ENCODE measurements around the gene RASSF4. TPM values are rescaled to one million over a fixed set of nuclear protein-coding genes. Genes with fewer than 3 reads are reported as not detected.
A peak's percentile ranks its signal among the peaks of the same experiment; 100 is the strongest.

RASSF4 gene
- total and polyA plus RNA-seq, 9 of the 15 experiments (the other 6 are each of a cell fraction or from before 2014, with no cell fraction given) = 0.01 to 0.62 (median 0.11) TPM; not detected in 3

DNA sequence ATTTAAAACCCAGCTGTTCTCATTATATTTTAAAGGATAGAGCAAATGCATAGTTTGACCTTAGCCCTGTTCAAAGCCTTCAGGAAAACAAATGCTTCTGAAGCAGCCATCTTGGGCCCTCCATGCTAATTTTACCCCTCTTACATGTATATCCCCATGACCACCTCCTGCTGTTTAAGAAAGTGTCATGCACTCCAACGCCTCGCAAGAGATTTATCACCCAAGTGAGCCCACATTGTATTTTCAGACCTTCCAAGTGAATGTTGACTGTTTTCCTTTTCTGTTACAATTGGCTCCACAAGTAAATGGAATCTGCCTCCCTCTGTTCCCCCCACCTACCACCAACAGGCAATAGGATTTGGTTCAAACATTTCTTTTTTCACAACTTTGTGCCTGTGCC lies 43.2 kb upstream of the RASSF4 start:
- no peak for DNase-seq (ENCODE audit: extremely low read depth in 1 of 4, low spot score in 3 of 4)
- H3K79me2 ChIP-seq (ENCODE audit: control insufficient read depth, insufficient read depth, low read length) = no peaks in the 10 kb centered on the region
- CTCF ChIA-PET (ENCODE audit: low intra/inter-chr PET ratio) = no interaction called here
- no peaks in the 10 kb centered on the region for H4K20me1 ChIP-seq (replicated peaks; ENCODE audit: control insufficient read depth, insufficient read depth, low read length)
- POLR2A ChIA-PET = no interaction called here
- peaks cover 0 to 15% of the 10 kb centered on the region in 2 experiments; a peak in 3 of 5 replicates for H3K27me3 ChIP-seq (ENCODE audit: control insufficient read depth in 2 of 2, insufficient read depth in 2 of 2, low read length in 2 of 2)
- in situ Hi-C loops (cut with MboI) = no loop called here
- H3K27ac ChIP-seq (ENCODE audit: extremely low read depth, low read depth, low read length) = no peak overlapping the region
- H3K4me3 ChIP-seq = no peak overlapping the region
- H3K4me1 ChIP-seq (replicated peaks in 1 of 2; ENCODE audit: control insufficient read depth in 2 of 2, insufficient read depth in 2 of 2, low read length in 2 of 2) = peaks cover 29% of the 10 kb centered on the region in 2 experiments
- H2AFZ ChIP-seq (ENCODE audit: low read depth, low read length) = no peak overlapping the region
- H3K9me3 ChIP-seq (replicated peaks; ENCODE audit: control insufficient read depth, insufficient read depth, low read depth, low read length) = no peaks in the 10 kb centered on the region
- no peaks in the 10 kb centered on the region for H3K36me3 ChIP-seq (ENCODE audit: control insufficient read depth, insufficient read depth, low read length)
- BruUV-seq (replicated peaks) = no TSS peak
- no peak for ATAC-seq
- peaks cover 3% of the 10 kb centered on the region for H3K9me1 ChIP-seq (ENCODE audit: control insufficient read depth, insufficient read depth, low read length)
- WGBS (ENCODE audit: insufficient coverage, low coverage, missing lambda C conversion rate) = 6% methylated on average over 2 of the region's 2 CpGs
- TF ChIP-seq SIN3B (IDR thresholded peaks at IDR 0.05; ENCODE audit: low read depth) (no peak), MTA1 (IDR thresholded peaks at IDR 0.05; ENCODE audit: borderline replicate concordance) (no peak)
- FAIRE-seq = no peak
- no peak overlapping the region for H3K4me2 ChIP-seq (ENCODE audit: insufficient read depth, low read length)
- H3K9ac ChIP-seq (ENCODE audit: insufficient read depth in 1 of 2, low read depth in 2 of 2, low read length in 2 of 2) = no peak overlapping the region
- intact Hi-C loops (cut with micrococcal nuclease) = no loop called here

DNA sequence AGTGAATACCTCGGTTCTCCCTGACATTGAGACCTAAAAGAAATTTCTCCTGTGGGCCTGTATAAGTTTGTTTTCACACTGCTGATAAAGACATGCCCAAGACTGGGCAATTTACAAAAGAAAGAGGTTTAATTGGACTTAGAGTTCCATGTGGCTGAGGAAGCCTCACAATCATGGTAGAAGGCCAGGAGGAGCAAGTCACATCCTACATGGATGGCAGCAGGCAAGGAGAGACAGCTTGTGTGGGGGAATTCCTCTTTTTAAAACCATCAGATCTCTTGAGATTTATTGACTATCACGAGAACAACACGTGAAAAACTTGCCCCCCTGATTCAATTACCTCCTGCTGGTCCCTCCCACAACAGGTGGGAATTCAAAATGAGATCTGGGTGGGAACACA lies 41.8 kb upstream of the RASSF4 start:
- Histone ChIP-seq H3K4me3 (no peak overlapping the region), H3K9me1 (ENCODE audit: control insufficient read depth, insufficient read depth, low read length) (no peaks in the 10 kb centered on the region), H3K9ac (ENCODE audit: insufficient read depth in 1 of 2, low read depth in 2 of 2, low read length in 2 of 2) (no peak overlapping the region), H4K20me1 (replicated peaks; ENCODE audit: control insufficient read depth, insufficient read depth, low read length) (no peaks in the 10 kb centered on the region), H3K27ac (ENCODE audit: extremely low read depth, low read depth, low read length) (no peak overlapping the region), H3K36me3 (ENCODE audit: control insufficient read depth, insufficient read depth, low read length) (no peaks in the 10 kb centered on the region), H3K27me3 (ENCODE audit: control insufficient read depth in 2 of 2, insufficient read depth in 2 of 2, low read length in 2 of 2) (peaks cover 0 to 19% of the 10 kb centered on the region in 2 experiments; a peak in 3 of 5 replicates), H2AFZ (ENCODE audit: low read depth, low read length) (no peak overlapping the region), H3K4me1 (replicated peaks in 1 of 2; ENCODE audit: control insufficient read depth in 2 of 2, insufficient read depth in 2 of 2, low read length in 2 of 2) (peaks cover 17 to 19% of the 10 kb centered on the region in 2 experiments), H3K4me2 (ENCODE audit: insufficient read depth, low read length) (no peak overlapping the region), H3K79me2 (ENCODE audit: control insufficient read depth, insufficient read depth, low read length) (no peaks in the 10 kb centered on the region), H3K9me3 (replicated peaks; ENCODE audit: control insufficient read depth, insufficient read depth, low read depth, low read length) (no peaks in the 10 kb centered on the region)
- POLR2A ChIA-PET = no interaction called here
- WGBS (ENCODE audit: insufficient coverage, low coverage, missing lambda C conversion rate) = 3% methylated on average over 3 of the region's 3 CpGs
- no TSS peak for BruUV-seq (replicated peaks)
- in situ Hi-C loops (cut with MboI) = no loop called here
- ATAC-seq = no peak
- TF ChIP-seq HNRNPL (IDR thresholded peaks at IDR 0.05; ENCODE audit: low read depth, low read length) (no peak), KLF1 (tag; IDR thresholded peaks at IDR 0.05) (no peak), RAD51 (IDR thresholded peaks at IDR 0.05; ENCODE audit: borderline replicate concordance, low read depth) (no peak), ZNF589 (CRISPR knock-in tag; IDR thresholded peaks at IDR 0.05; ENCODE audit: low read depth) (no peak), ZNF431 (CRISPR knock-in tag; IDR thresholded peaks at IDR 0.05) (peak; percentile 91)
- TF ChIP-seq, protein P1, sequence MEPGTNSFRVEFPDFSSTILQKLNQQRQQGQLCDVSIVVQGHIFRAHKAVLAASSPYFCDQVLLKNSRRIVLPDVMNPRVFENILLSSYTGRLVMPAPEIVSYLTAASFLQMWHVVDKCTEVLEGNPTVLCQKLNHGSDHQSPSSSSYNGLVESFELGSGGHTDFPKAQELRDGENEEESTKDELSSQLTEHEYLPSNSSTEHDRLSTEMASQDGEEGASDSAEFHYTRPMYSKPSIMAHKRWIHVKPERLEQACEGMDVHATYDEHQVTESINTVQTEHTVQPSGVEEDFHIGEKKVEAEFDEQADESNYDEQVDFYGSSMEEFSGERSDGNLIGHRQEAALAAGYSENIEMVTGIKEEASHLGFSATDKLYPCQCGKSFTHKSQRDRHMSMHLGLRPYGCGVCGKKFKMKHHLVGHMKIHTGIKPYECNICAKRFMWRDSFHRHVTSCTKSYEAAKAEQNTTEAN (CRISPR knock-in tag; IDR thresholded peaks at IDR 0.05) = no peak
- FAIRE-seq = no peak
- intact Hi-C loops (cut with micrococcal nuclease) = no loop called here
- CTCF ChIA-PET (ENCODE audit: low intra/inter-chr PET ratio) = no interaction called here
- DNase-seq (ENCODE audit: extremely low read depth in 1 of 4, low spot score in 3 of 4) = no peak
